ENCODE data around the gene ADAMTSL2. TPM values are rescaled to one million over a fixed set of nuclear protein-coding genes. Genes with fewer than 3 reads are reported as not detected.

ADAMTSL2 gene
- total RNA-seq, 2 donors from 2014 or later, result 0.18 to 0.93 TPM

GRCh38 chr9:133580419-133580738, 45.9 kb downstream of the ADAMTSL2 start:
- Mint-ChIP-seq H3K36me3 (ENCODE audit: low read depth) (no peaks in the 10 kb centered on the region), H3K9me3 (no peaks in the 10 kb centered on the region), H3K4me3 (no peak overlapping the region), H3K4me1 (peaks cover 24% of the 10 kb centered on the region), H3K27me3 (ENCODE audit: insufficient read depth) (no peaks in the 10 kb centered on the region), H3K27ac (no peak overlapping the region)
- H3K9me3 ChIP-seq (ENCODE audit: control insufficient read depth, low read length), result no peaks in the 10 kb centered on the region
- no peak for TF ChIP-seq CTCF (conservative IDR thresholded peaks at IDR 0.05)
- no peaks in the 10 kb centered on the region for H3K27me3 ChIP-seq (ENCODE audit: control insufficient read depth, insufficient read depth, low read length, poor library complexity, severe bottlenecking)
- WGBS, 2 experiments (ENCODE audit: insufficient coverage in 1 of 2, insufficient read length in 1 of 2), result 88 to 92% methylated on average over 5 to 6 of the region's 6 CpGs
- no peak overlapping the region for H3K4me3 ChIP-seq (ENCODE audit: low read length)
- no peak for DNase-seq
- H3K4me1 ChIP-seq (ENCODE audit: control insufficient read depth, insufficient read depth, low read length), result peaks cover 4% of the 10 kb centered on the region
- no peaks in the 10 kb centered on the region for H3K36me3 ChIP-seq (ENCODE audit: control insufficient read depth, insufficient read depth, low read length)
- H3K9ac ChIP-seq (ENCODE audit: extremely low read depth, low read length, poor library complexity, severe bottlenecking), result no peak overlapping the region
- H3K27ac ChIP-seq (ENCODE audit: low read depth, low read length), result no peak overlapping the region

GRCh38 chr9:133581011-133581410, 46.5 kb downstream of the ADAMTSL2 start:
- no peak for TF ChIP-seq CTCF (conservative IDR thresholded peaks at IDR 0.05)
- WGBS, 2 experiments (ENCODE audit: insufficient coverage in 1 of 2, insufficient read length in 1 of 2), result 13 to 82% methylated on average over 1 to 4 of the region's 4 CpGs
- Mint-ChIP-seq H3K27me3 (ENCODE audit: insufficient read depth) (no peaks in the 10 kb centered on the region), H3K4me1 (peaks cover 29% of the 10 kb centered on the region), H3K27ac (no peak overlapping the region), H3K4me3 (no peak overlapping the region), H3K9me3 (no peaks in the 10 kb centered on the region), H3K36me3 (ENCODE audit: low read depth) (no peaks in the 10 kb centered on the region)
- Histone ChIP-seq H3K36me3 (ENCODE audit: control insufficient read depth, insufficient read depth, low read length) (no peaks in the 10 kb centered on the region), H3K27me3 (ENCODE audit: control insufficient read depth, insufficient read depth, low read length, poor library complexity, severe bottlenecking) (no peaks in the 10 kb centered on the region), H3K4me1 (ENCODE audit: control insufficient read depth, insufficient read depth, low read length) (peaks cover 4% of the 10 kb centered on the region), H3K9ac (ENCODE audit: extremely low read depth, low read length, poor library complexity, severe bottlenecking) (no peak overlapping the region), H3K4me3 (ENCODE audit: low read length) (no peak overlapping the region), H3K27ac (ENCODE audit: low read depth, low read length) (no peak overlapping the region), H3K9me3 (ENCODE audit: control insufficient read depth, low read length) (no peaks in the 10 kb centered on the region)
- DNase-seq, result no peak

GRCh38 chr9:133581513-133582343, 47.2 kb downstream of the ADAMTSL2 start:
- 90 to 91% methylated on average over 17 to 19 of the region's 19 CpGs for WGBS, 2 experiments (ENCODE audit: insufficient coverage in 1 of 2, insufficient read length in 1 of 2)
- Mint-ChIP-seq H3K27ac (no peak overlapping the region), H3K4me3 (no peak overlapping the region), H3K27me3 (ENCODE audit: insufficient read depth) (no peaks in the 10 kb centered on the region), H3K9me3 (no peaks in the 10 kb centered on the region), H3K36me3 (ENCODE audit: low read depth) (no peaks in the 10 kb centered on the region), H3K4me1 (peaks cover 31% of the 10 kb centered on the region)
- no peak overlapping the region for H3K9ac ChIP-seq (ENCODE audit: extremely low read depth, low read length, poor library complexity, severe bottlenecking)
- H3K4me1 ChIP-seq (ENCODE audit: control insufficient read depth, insufficient read depth, low read length), result peaks cover 4% of the 10 kb centered on the region
- no peak overlapping the region for H3K4me3 ChIP-seq (ENCODE audit: low read length)
- H3K27ac ChIP-seq (ENCODE audit: low read depth, low read length), result no peak overlapping the region
- TF ChIP-seq CTCF (conservative IDR thresholded peaks at IDR 0.05), result no peak
- no peak for DNase-seq
- no peaks in the 10 kb centered on the region for H3K27me3 ChIP-seq (ENCODE audit: control insufficient read depth, insufficient read depth, low read length, poor library complexity, severe bottlenecking)
- H3K9me3 ChIP-seq (ENCODE audit: control insufficient read depth, low read length), result no peaks in the 10 kb centered on the region
- H3K36me3 ChIP-seq (ENCODE audit: control insufficient read depth, insufficient read depth, low read length), result no peaks in the 10 kb centered on the region

All from endodermal cell (in vitro differentiated cells).